KMS-11 (cell line): ENCODE results near the gene PRDM16.

ENCODE experiments used
- H2AFZ ChIP-seq: fragments of 200-600 bp; sonication (generic); 2 replicates; pipeline ENCODE4 v1.6.1; 2016; ENCODE audit warnings: antibody characterized with exemption, mixed run types, low read depth
- H3K27ac ChIP-seq: fragments of 200-600 bp; sonication (generic); 2 replicates; pipeline ENCODE4 v1.6.1; 2016; ENCODE audit warnings: mild to moderate bottlenecking, mixed run types
- H3K27me3 ChIP-seq: fragments of 200-600 bp; sonication (generic); 2 replicates; pipeline ENCODE4 v1.6.1; 2017; ENCODE audit warnings: mild to moderate bottlenecking, low read depth, mixed run types, moderate library complexity; ENCODE audit not compliant: insufficient read depth
- H3K36me3 ChIP-seq: fragments of 200-600 bp; sonication (generic); 2 replicates; pipeline ENCODE4 v1.6.1; 2017; ENCODE audit warnings: mild to moderate bottlenecking, mixed run types; ENCODE audit not compliant: insufficient read depth
- H3K4me1 ChIP-seq: fragments of 200-600 bp; sonication (generic); 2 replicates; pipeline ENCODE4 v1.6.1; 2016; ENCODE audit warnings: mild to moderate bottlenecking, low read depth, mixed run types; ENCODE audit not compliant: poor library complexity, severe bottlenecking
- H3K4me2 ChIP-seq: fragments of 200-600 bp; sonication (generic); 2 replicates; pipeline ENCODE4 v1.7.0; 2016; ENCODE audit warnings: mild to moderate bottlenecking, mixed run types
- H3K4me3 ChIP-seq: fragments of 200-600 bp; sonication (generic); IDR thresholded peaks from 2 replicates; pipeline ENCODE4 v1.6.1; 2017; ENCODE audit warnings: low read depth, low read length, mixed read lengths; ENCODE audit not compliant: insufficient read depth
- H3K79me2 ChIP-seq: fragments of 200-600 bp; sonication (generic); 2 replicates; pipeline ENCODE4 v1.6.1; 2016; ENCODE audit warnings: low read depth, mixed run types; ENCODE audit not compliant: insufficient read depth
- H3K9ac ChIP-seq: fragments of 200-600 bp; sonication (generic); 2 replicates; pipeline ENCODE4 v1.6.1; 2016; ENCODE audit warnings: mild to moderate bottlenecking, mixed run types
- H4K20me1 ChIP-seq: fragments of 200-600 bp; sonication (generic); 2 replicates; pipeline ENCODE4 v1.6.1; 2016; ENCODE audit warnings: mild to moderate bottlenecking, mixed run types; ENCODE audit not compliant: insufficient read depth
- CTCF ChIP-seq: fragments of 200-600 bp; sonication (generic); conservative IDR thresholded peaks from 2 replicates; pipeline ENCODE4 v1.6.1; 2017; ENCODE audit warnings: low read depth, mild to moderate bottlenecking, antibody characterized with exemption, low read length, moderate library complexity, mixed read lengths

Gene PRDM16

GRCh38 chr1:3365523-3366125 lies 296.6 kb downstream of the PRDM16 start:
- H3K27ac ChIP-seq: no peak overlapping the region
- H2AFZ ChIP-seq: no peak overlapping the region
- H3K4me2 ChIP-seq: no peak overlapping the region
- no peak overlapping the region for H3K4me3 ChIP-seq
- H3K27me3 ChIP-seq: peaks cover 88% of the 10 kb centered on the region
- H3K79me2 ChIP-seq: no peaks in the 10 kb centered on the region
- no peak for TF ChIP-seq CTCF
- H3K36me3 ChIP-seq: no peaks in the 10 kb centered on the region
- H3K9ac ChIP-seq: no peak overlapping the region
- H3K4me1 ChIP-seq: no peaks in the 10 kb centered on the region
- H4K20me1 ChIP-seq: no peaks in the 10 kb centered on the region

GRCh38 chr1:3366126-3367051 lies 297.4 kb downstream of the PRDM16 start:
- H3K4me1 ChIP-seq: no peaks in the 10 kb centered on the region
- no peak for TF ChIP-seq CTCF
- H3K9ac ChIP-seq: no peak overlapping the region
- no peak overlapping the region for H2AFZ ChIP-seq
- no peak overlapping the region for H3K4me2 ChIP-seq
- H3K79me2 ChIP-seq: no peaks in the 10 kb centered on the region
- H3K36me3 ChIP-seq: no peaks in the 10 kb centered on the region
- no peak overlapping the region for H3K27ac ChIP-seq
- no peak overlapping the region for H3K4me3 ChIP-seq
- H3K27me3 ChIP-seq: peaks cover 83% of the 10 kb centered on the region
- no peaks in the 10 kb centered on the region for H4K20me1 ChIP-seq

- no peak overlapping the region for H3K27ac ChIP-seq
- peaks cover 79% of the 10 kb centered on the region for H3K27me3 ChIP-seq
- no peaks in the 10 kb centered on the region for H4K20me1 ChIP-seq
- no peak overlapping the region for H3K4me3 ChIP-seq
- no peaks in the 10 kb centered on the region for H3K79me2 ChIP-seq
- H3K4me2 ChIP-seq: no peak overlapping the region
- H3K36me3 ChIP-seq: no peaks in the 10 kb centered on the region
- TF ChIP-seq CTCF: no peak
- no peak overlapping the region for H2AFZ ChIP-seq
- H3K4me1 ChIP-seq: no peaks in the 10 kb centered on the region
- H3K9ac ChIP-seq: no peak overlapping the region
Observed at GRCh38 chr1:3367376-3367775, 298.4 kb downstream of the PRDM16 start.

GRCh38 chr1:3368059-3368458 lies 299.1 kb downstream of the PRDM16 start:
- no peaks in the 10 kb centered on the region for H3K36me3 ChIP-seq
- peaks cover 80% of the 10 kb centered on the region for H3K27me3 ChIP-seq
- H3K4me2 ChIP-seq: no peak overlapping the region
- H3K9ac ChIP-seq: no peak overlapping the region
- H2AFZ ChIP-seq: no peak overlapping the region
- no peak for TF ChIP-seq CTCF
- H3K27ac ChIP-seq: no peak overlapping the region
- H3K4me1 ChIP-seq: no peaks in the 10 kb centered on the region
- no peaks in the 10 kb centered on the region for H3K79me2 ChIP-seq
- H4K20me1 ChIP-seq: no peaks in the 10 kb centered on the region
- no peak overlapping the region for H3K4me3 ChIP-seq
